ENCODE data around the gene CYP11A1.

The CYP11A1 gene

DNA sequence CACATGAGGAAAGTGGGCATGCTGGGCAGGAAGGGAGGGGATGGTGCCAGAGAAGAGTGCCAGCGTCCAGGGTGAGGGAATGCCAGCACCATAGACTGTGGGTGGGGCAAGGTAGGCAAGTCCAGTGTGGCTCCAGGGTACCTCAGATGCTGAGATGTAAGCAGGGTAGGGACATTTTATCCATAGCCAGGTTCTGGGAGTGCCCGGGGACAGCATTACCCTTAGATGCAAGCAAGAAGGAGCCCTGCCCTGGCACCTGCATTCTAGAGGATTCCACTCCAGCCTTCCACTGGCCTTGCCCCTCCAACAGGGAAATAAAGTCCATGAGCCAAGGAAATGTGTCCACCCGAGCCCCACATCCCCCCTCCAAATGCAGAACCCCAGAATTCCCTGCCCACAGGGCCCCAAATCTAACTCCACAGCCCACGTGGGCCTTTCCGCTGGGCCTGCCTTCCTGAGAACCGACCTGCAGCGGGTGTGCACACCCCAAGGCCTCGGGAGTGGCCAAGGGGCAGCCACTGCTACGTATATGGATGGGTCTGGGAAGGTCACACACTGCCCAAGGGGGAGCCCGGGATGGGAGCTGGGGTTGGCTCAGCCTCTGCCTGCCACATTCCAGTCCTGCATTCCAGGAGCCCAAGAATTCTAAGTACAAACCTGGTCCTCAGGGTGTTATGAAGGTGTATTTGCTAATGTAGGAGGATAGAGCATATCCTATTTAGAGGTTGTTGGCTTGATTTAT lies 20.3 kb upstream of the CYP11A1 start:
- TF ChIP-seq POLR2AphosphoS5 (IDR thresholded peaks at IDR 0.05; ENCODE audit: low read depth, low read length) = no peak
- TF ChIP-seq FOXP2 (optimal IDR thresholded peaks at IDR 0.05; ENCODE audit: borderline replicate concordance, extremely low read depth, extremely low read length, insufficient read depth) = no peak
- TF ChIP-seq TAF1 (IDR thresholded peaks at IDR 0.05; ENCODE audit: borderline replicate concordance, insufficient read depth, low read length) = no peak
- no peak for TF ChIP-seq SIN3A (IDR thresholded peaks at IDR 0.05; ENCODE audit: borderline replicate concordance, insufficient read depth, low read length)
- TF ChIP-seq, protein P1, sequence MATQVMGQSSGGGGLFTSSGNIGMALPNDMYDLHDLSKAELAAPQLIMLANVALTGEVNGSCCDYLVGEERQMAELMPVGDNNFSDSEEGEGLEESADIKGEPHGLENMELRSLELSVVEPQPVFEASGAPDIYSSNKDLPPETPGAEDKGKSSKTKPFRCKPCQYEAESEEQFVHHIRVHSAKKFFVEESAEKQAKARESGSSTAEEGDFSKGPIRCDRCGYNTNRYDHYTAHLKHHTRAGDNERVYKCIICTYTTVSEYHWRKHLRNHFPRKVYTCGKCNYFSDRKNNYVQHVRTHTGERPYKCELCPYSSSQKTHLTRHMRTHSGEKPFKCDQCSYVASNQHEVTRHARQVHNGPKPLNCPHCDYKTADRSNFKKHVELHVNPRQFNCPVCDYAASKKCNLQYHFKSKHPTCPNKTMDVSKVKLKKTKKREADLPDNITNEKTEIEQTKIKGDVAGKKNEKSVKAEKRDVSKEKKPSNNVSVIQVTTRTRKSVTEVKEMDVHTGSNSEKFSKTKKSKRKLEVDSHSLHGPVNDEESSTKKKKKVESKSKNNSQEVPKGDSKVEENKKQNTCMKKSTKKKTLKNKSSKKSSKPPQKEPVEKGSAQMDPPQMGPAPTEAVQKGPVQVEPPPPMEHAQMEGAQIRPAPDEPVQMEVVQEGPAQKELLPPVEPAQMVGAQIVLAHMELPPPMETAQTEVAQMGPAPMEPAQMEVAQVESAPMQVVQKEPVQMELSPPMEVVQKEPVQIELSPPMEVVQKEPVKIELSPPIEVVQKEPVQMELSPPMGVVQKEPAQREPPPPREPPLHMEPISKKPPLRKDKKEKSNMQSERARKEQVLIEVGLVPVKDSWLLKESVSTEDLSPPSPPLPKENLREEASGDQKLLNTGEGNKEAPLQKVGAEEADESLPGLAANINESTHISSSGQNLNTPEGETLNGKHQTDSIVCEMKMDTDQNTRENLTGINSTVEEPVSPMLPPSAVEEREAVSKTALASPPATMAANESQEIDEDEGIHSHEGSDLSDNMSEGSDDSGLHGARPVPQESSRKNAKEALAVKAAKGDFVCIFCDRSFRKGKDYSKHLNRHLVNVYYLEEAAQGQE (IDR thresholded peaks at IDR 0.05; ENCODE audit: insufficient read depth in 1 of 2, low read depth in 2 of 2, low read length in 2 of 2) = no peak

GRCh38 chr15:74387141-74387541 lies 19.7 kb upstream of the CYP11A1 start:
- TF ChIP-seq TAF1 (IDR thresholded peaks at IDR 0.05; ENCODE audit: borderline replicate concordance, insufficient read depth, low read length) (no peak), POLR2AphosphoS5 (IDR thresholded peaks at IDR 0.05; ENCODE audit: low read depth, low read length) (no peak), SIN3A (IDR thresholded peaks at IDR 0.05; ENCODE audit: borderline replicate concordance, insufficient read depth, low read length) (no peak), FOXP2 (optimal IDR thresholded peaks at IDR 0.05; ENCODE audit: borderline replicate concordance, extremely low read depth, extremely low read length, insufficient read depth) (no peak)
- TF ChIP-seq, protein P1 (IDR thresholded peaks at IDR 0.05; ENCODE audit: insufficient read depth in 1 of 2, low read depth in 2 of 2, low read length in 2 of 2) = no peak

- TF ChIP-seq POLR2AphosphoS5 (IDR thresholded peaks at IDR 0.05; ENCODE audit: low read depth, low read length) (no peak), FOXP2 (optimal IDR thresholded peaks at IDR 0.05; ENCODE audit: borderline replicate concordance, extremely low read depth, extremely low read length, insufficient read depth) (no peak), SIN3A (IDR thresholded peaks at IDR 0.05; ENCODE audit: borderline replicate concordance, insufficient read depth, low read length) (no peak), TAF1 (IDR thresholded peaks at IDR 0.05; ENCODE audit: borderline replicate concordance, insufficient read depth, low read length) (no peak)
- TF ChIP-seq, protein P1 (IDR thresholded peaks at IDR 0.05; ENCODE audit: insufficient read depth in 1 of 2, low read depth in 2 of 2, low read length in 2 of 2) = no peak
Observed at GRCh38 chr15:74386496-74387140, 19.2 kb upstream of the CYP11A1 start.

DNA sequence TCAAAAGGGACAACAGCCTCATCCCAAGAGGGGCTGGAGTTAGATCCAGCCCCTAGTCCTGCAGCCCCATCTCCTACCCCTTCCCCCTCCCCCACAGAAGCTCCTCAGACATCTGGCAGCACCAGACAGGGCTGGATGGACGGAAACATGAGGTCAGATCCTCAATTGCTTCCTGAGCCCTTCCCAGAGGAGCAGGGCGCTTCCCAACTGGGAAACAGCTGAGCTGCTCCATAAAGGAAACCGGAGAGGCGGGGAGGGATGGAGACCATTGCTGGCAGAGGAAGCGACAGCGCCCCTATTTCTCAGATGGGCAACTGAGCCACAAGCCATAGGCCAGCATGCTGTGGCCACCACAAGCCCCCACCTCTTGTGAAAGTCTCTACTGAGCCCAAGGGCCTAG lies 18.3 kb upstream of the CYP11A1 start:
- TF ChIP-seq TAF1 (IDR thresholded peaks at IDR 0.05; ENCODE audit: borderline replicate concordance, insufficient read depth, low read length) (no peak), POLR2AphosphoS5 (IDR thresholded peaks at IDR 0.05; ENCODE audit: low read depth, low read length) (no peak), FOXP2 (optimal IDR thresholded peaks at IDR 0.05; ENCODE audit: borderline replicate concordance, extremely low read depth, extremely low read length, insufficient read depth) (no peak), SIN3A (IDR thresholded peaks at IDR 0.05; ENCODE audit: borderline replicate concordance, insufficient read depth, low read length) (no peak)
- TF ChIP-seq, protein P1 (IDR thresholded peaks at IDR 0.05; ENCODE audit: insufficient read depth in 1 of 2, low read depth in 2 of 2, low read length in 2 of 2) = no peak
